IMR-90 (cell line): ENCODE results near the gene RC3H1. TPM values are rescaled to one million over a fixed set of nuclear protein-coding genes. Genes with fewer than 3 reads are reported as not detected.

ENCODE experiments used
- ATAC-seq: fragments of 200-7000 bp; cut with Tn5 transposase; 2 replicates; pipeline ENCODE4 v1.9.1; 2020; ENCODE audit warnings: low read depth, mild to moderate bottlenecking, moderate library complexity
- BruUV-seq: library from RNA; stranded (reverse); fragments of 400-500 nt; replicated peaks from 2 replicates; lab custom pipeline; 2021; lab: Mats Ljungman, UMichigan
- CTCF ChIA-PET: fragments of 300-600 bp; formaldehyde crosslinking; extraction: SDS; loops from one replicate; lab custom pipeline; 2021; ENCODE audit warnings: antibody characterized with exemption; lab: Yijun Ruan, JAX
- POLR2A ChIA-PET: fragments of 300-600 bp; sonication (Branson Sonifier 250); formaldehyde crosslinking; loops from one replicate; lab custom pipeline; 2022; ENCODE audit warnings: antibody characterized with exemption; ENCODE audit not compliant: unreplicated experiment; lab: Charles Lee
- DNase-seq: peaks from one replicate; pipeline ENCODE4 v3.0.0; 2013
- H2AFZ ChIP-seq: replicated peaks from 2 replicates; pipeline ENCODE3; 2013; ENCODE audit warnings: low read length, mild to moderate bottlenecking; ENCODE audit not compliant: poor library complexity
- H2AK5ac ChIP-seq: 2 replicates; pipeline ENCODE4 v1.6.1; 2013; ENCODE audit warnings: low read depth, low read length, inconsistent platforms
- H2AK9ac ChIP-seq: replicated peaks from 2 replicates; pipeline ENCODE3; 2013; ENCODE audit warnings: mild to moderate bottlenecking, low read depth, low read length, moderate library complexity; ENCODE audit not compliant: poor library complexity
- H2BK120ac ChIP-seq: 2 replicates; pipeline ENCODE4 v1.6.1; 2013; ENCODE audit warnings: low read depth, low read length, inconsistent platforms
- H2BK15ac ChIP-seq: 3 replicates; pipeline ENCODE4 v1.6.1; 2013; ENCODE audit warnings: low read depth, low read length, inconsistent platforms
- H2BK20ac ChIP-seq: 2 replicates; pipeline ENCODE4 v1.6.1; 2013; ENCODE audit warnings: low read depth, mild to moderate bottlenecking, inconsistent platforms, low read length, moderate library complexity
- H2BK5ac ChIP-seq: 2 replicates; pipeline ENCODE4 v1.6.1; 2013; ENCODE audit warnings: mild to moderate bottlenecking, low read depth, low read length, inconsistent platforms; ENCODE audit not compliant: poor library complexity, severe bottlenecking
- H3K14ac ChIP-seq: replicated peaks from 2 replicates; pipeline ENCODE4 v1.6.1; 2013; ENCODE audit warnings: low read depth, low read length, inconsistent platforms
- H3K18ac ChIP-seq: 2 replicates; pipeline ENCODE4 v1.6.1; 2013; ENCODE audit warnings: low read depth, low read length, control low read depth
- H3K23ac ChIP-seq: 2 replicates; pipeline ENCODE4 v1.6.1; 2013; ENCODE audit warnings: low read depth, low read length, inconsistent platforms
- H3K27ac ChIP-seq: 2 replicates; pipeline ENCODE4 v1.5.1; 2013; ENCODE audit warnings: mild to moderate bottlenecking, control low read depth, low read length; ENCODE audit not compliant: insufficient read depth
- H3K27me3 ChIP-seq: 2 replicates; pipeline ENCODE4 v1.6.1; 2013; ENCODE audit warnings: low read length; ENCODE audit not compliant: control insufficient read depth, insufficient read depth
- H3K36me3 ChIP-seq: 2 replicates; pipeline ENCODE4 v1.6.1; 2013; ENCODE audit warnings: low read length, mixed read lengths; ENCODE audit not compliant: control insufficient read depth, insufficient read depth
- H3K4ac ChIP-seq: 2 replicates; pipeline ENCODE4 v1.6.1; 2013; ENCODE audit warnings: low read depth, low read length, inconsistent platforms
- H3K4me1 ChIP-seq: 2 replicates; pipeline ENCODE4 v1.6.1; 2013; ENCODE audit warnings: low read length, mixed read lengths; ENCODE audit not compliant: control insufficient read depth, insufficient read depth
- H3K4me2 ChIP-seq: 2 replicates; pipeline ENCODE4 v1.6.1; 2013; ENCODE audit warnings: low read depth, mild to moderate bottlenecking, control low read depth, low read length, moderate library complexity
- H3K4me3 ChIP-seq: 2 replicates; pipeline ENCODE4 v1.5.1; 2013; ENCODE audit warnings: low read depth, mild to moderate bottlenecking, control low read depth, low read length, moderate library complexity; ENCODE audit not compliant: insufficient read depth
- H3K56ac ChIP-seq: 2 replicates; pipeline ENCODE4 v1.6.1; 2013; ENCODE audit warnings: low read length, inconsistent platforms; ENCODE audit not compliant: insufficient read depth; ENCODE audit errors: extremely low read depth
- H3K79me1 ChIP-seq, 2 experiments: 2 replicates each; pipeline ENCODE4 v1.6.1; 2013; ENCODE audit warnings: low read length in 2 of 2, inconsistent platforms in 1 of 2, low read depth in 1 of 2
- H3K9ac ChIP-seq: 2 replicates; pipeline ENCODE4 v1.6.1; 2013; ENCODE audit warnings: low read depth, low read length, control low read depth
- H3K9me1 ChIP-seq: 2 replicates; pipeline ENCODE4 v1.6.1; 2013; ENCODE audit warnings: low read length, inconsistent platforms; ENCODE audit not compliant: insufficient read depth
- H3K9me3 ChIP-seq: 2 replicates; pipeline ENCODE4 v1.6.1; 2013; ENCODE audit warnings: low read length; ENCODE audit not compliant: control insufficient read depth, insufficient read depth
- H4K20me1 ChIP-seq: 2 replicates; pipeline ENCODE4 v1.6.1; 2013; ENCODE audit warnings: low read length, inconsistent platforms; ENCODE audit not compliant: insufficient read depth
- H4K5ac ChIP-seq: 2 replicates; pipeline ENCODE4 v1.6.1; 2013; ENCODE audit warnings: mild to moderate bottlenecking, low read depth, low read length, control low read depth
- H4K8ac ChIP-seq, 2 experiments: 2 replicates each; pipeline ENCODE4 v1.6.1; 2013; ENCODE audit warnings: low read depth in 2 of 2, low read length in 2 of 2, control low read depth in 1 of 2, inconsistent platforms in 1 of 2
- H4K91ac ChIP-seq: 2 replicates; pipeline ENCODE4 v1.6.1; 2013; ENCODE audit warnings: low read depth, low read length, inconsistent platforms; ENCODE audit not compliant: insufficient read depth
- BHLHE40 ChIP-seq: fragments of 150-350 bp; IDR thresholded peaks from 2 replicates; pipeline ENCODE4 v1.6.1; 2016; ENCODE audit warnings: mild to moderate bottlenecking, low read depth, low read length
- CEBPB ChIP-seq: IDR thresholded peaks from 2 replicates; pipeline ENCODE4 v1.6.1; 2012; ENCODE audit warnings: low read depth, low read length, improper control_type of control experiment
- CHD1 ChIP-seq: IDR thresholded peaks from 2 replicates; pipeline ENCODE4 v1.6.1; 2012; ENCODE audit warnings: low read depth, low read length, improper control_type of control experiment
- ELK1 ChIP-seq: fragments of 150-350 bp; IDR thresholded peaks from 2 replicates; pipeline ENCODE4 v1.6.1; 2016; ENCODE audit warnings: low read depth, mild to moderate bottlenecking, low read length, moderate library complexity, borderline replicate concordance
- FOS ChIP-seq: fragments of 150-350 bp; IDR thresholded peaks from 2 replicates; pipeline ENCODE4 v1.6.1; 2016; ENCODE audit warnings: low read depth, low read length
- MAZ ChIP-seq: IDR thresholded peaks from 2 replicates; pipeline ENCODE4 v1.6.1; 2012; ENCODE audit warnings: low read depth, mild to moderate bottlenecking, low read length, improper control_type of control experiment, moderate library complexity, borderline replicate concordance
- MXI1 ChIP-seq: IDR thresholded peaks from 2 replicates; pipeline ENCODE4 v1.6.1; 2012; ENCODE audit warnings: low read depth, mild to moderate bottlenecking, low read length, moderate library complexity, borderline replicate concordance
- POLR2A ChIP-seq: IDR thresholded peaks from 2 replicates; pipeline ENCODE4 v1.6.1; 2012; ENCODE audit warnings: mild to moderate bottlenecking, low read depth, low read length
- RAD21 ChIP-seq: IDR thresholded peaks from 2 replicates; pipeline ENCODE4 v1.6.1; 2012; ENCODE audit warnings: low read length, improper control_type of control experiment
- RCOR1 ChIP-seq: IDR thresholded peaks from 2 replicates; pipeline ENCODE4 v1.6.1; 2012; ENCODE audit warnings: mild to moderate bottlenecking, low read length, improper control_type of control experiment; ENCODE audit not compliant: insufficient replicate concordance
- RFX5 ChIP-seq: IDR thresholded peaks from 2 replicates; pipeline ENCODE4 v1.8.0; 2012; ENCODE audit warnings: low read depth, mild to moderate bottlenecking, low read length, moderate library complexity
- SMC3 ChIP-seq: fragments of 150-350 bp; IDR thresholded peaks from 2 replicates; pipeline ENCODE4 v1.6.1; 2016; ENCODE audit warnings: low read depth, mild to moderate bottlenecking, antibody characterized with exemption, low read length, moderate library complexity
- USF2 ChIP-seq: fragments of 150-350 bp; IDR thresholded peaks from 2 replicates; pipeline ENCODE4 v1.6.1; 2017; ENCODE audit warnings: mild to moderate bottlenecking, antibody characterized with exemption, low read length, low read depth
- WGBS, 2 experiments: methylation state at CpG; one replicate each; pipeline versions ENCODE4 v1.1.5 to v1.1.7; 2013; ENCODE audit warnings: missing lambda C conversion rate in 2 of 2; ENCODE audit not compliant: insufficient read length in 1 of 2; ENCODE audit errors: extremely low coverage in 2 of 2; 5-methylcytosine and 5-hydroxymethylcytosine counted together
- dilution Hi-C: fragments of 300-500 bp; cut with HindIII; formaldehyde crosslinking; loops from one replicate; pipeline ENCODE4 v1.14.3; 2018; ENCODE audit warnings: low sequenced_read_pairs; ENCODE audit not compliant: unreplicated experiment
- in situ Hi-C: fragments of 300-500 bp; cut with MboI; formaldehyde crosslinking; loops from 3 replicates; pipeline ENCODE4 v1.14.3; 2019; ENCODE audit warnings: low sequenced_read_pairs, inconsistent platforms, mixed read lengths
- intact Hi-C: fragments of 100-400 bp; cut with micrococcal nuclease; formaldehyde crosslinking; loops from 2 replicates; pipeline ENCODE4 v1.10.0; 2022
- polyA plus RNA-seq, 3 experiments: library from polyadenylated mRNA; depleted of rRNA; stranded (reverse); fragments of >200 nt; gene quantifications; 2 replicates each; pipeline ENCODE4 v1.2.3, GENCODE V29; 2012; ENCODE audit warnings: low replicate concordance in 1 of 3
- total RNA-seq: library from RNA; depleted of rRNA; stranded (reverse); fragments of >200 nt; gene quantifications from 2 replicates; pipeline ENCODE4 v1.2.3, GENCODE V29; 2012

Gene RC3H1
- total and polyA plus RNA-seq, 2 of the 4 experiments (the other 2 are of a cell fraction), result 5.1 to 39.3 TPM

- Histone ChIP-seq H3K27me3 (no peaks in the 10 kb centered on the region), H2BK5ac (no peak overlapping the region), H3K9ac (no peak overlapping the region), H3K4me1 (peaks cover 6% of the 10 kb centered on the region), H3K9me1 (peaks cover 9% of the 10 kb centered on the region), H2AK5ac (no peak overlapping the region), H2BK20ac (peak overlapping the region; percentile 44; the same call in 1 of the 2 replicates), H3K18ac (0 out of 2 replicates have a peak overlapping the region, but pooled peaks have one; percentile 28), H3K36me3 (no peaks in the 10 kb centered on the region), H4K91ac (no peak overlapping the region), H3K23ac (no peak overlapping the region), H4K5ac (no peak overlapping the region), H2AK9ac (no peak overlapping the region), H3K56ac (no peak overlapping the region), H3K14ac (no peak overlapping the region), H4K20me1 (no peaks in the 10 kb centered on the region), H3K4me2 (no peak overlapping the region), H3K9me3 (no peaks in the 10 kb centered on the region), H3K27ac (no peak overlapping the region), H4K8ac (no peak overlapping the region; a peak in 1 of 4 replicates), H2BK120ac (peak overlapping the region; percentile 56), H2AFZ (no peak overlapping the region), H3K4me3 (no peak overlapping the region), H2BK15ac (0 out of 3 replicates have a peak overlapping the region, but pooled peaks have one; percentile 7), H3K4ac (peak overlapping the region; percentile 52; the same call in 1 of the 2 replicates), H3K79me1 (0 out of 4 replicates have a peak, but pooled peaks cover 0 to 4% of the 10 kb centered on the region in 2 experiments)
- intact Hi-C loops (no loop called here), dilution Hi-C loops (no loop called here), in situ Hi-C loops (no loop called here)
- DNase-seq (no peak), ATAC-seq (no peak)
- no peak for TF ChIP-seq POLR2A
- TF ChIP-seq RCOR1, result no peak
- TF ChIP-seq FOS, result no peak
- no peak for TF ChIP-seq CHD1
- no peak for TF ChIP-seq USF2
- TF ChIP-seq CEBPB, result no peak
- no peak for TF ChIP-seq BHLHE40
- TF ChIP-seq RAD21, result no peak
- TF ChIP-seq ELK1, result no peak
- TF ChIP-seq SMC3, result no peak
- TF ChIP-seq MXI1, result no peak
- no peak for TF ChIP-seq RFX5
- no peak for TF ChIP-seq MAZ
- ChIA-PET CTCF (interaction anchor here (0.6 to 1.0 kb wide), 2 partner anchors 31 to 75 kb away, joined by 3 to 4 read pairs; no protein-coding TSS in a partner anchor), POLR2A (no interaction called here)
- BruUV-seq, result no TSS peak
- no CpG with 5 or more reads among the region's 2 CpGs for WGBS, 2 experiments
Measured at GRCh38 chr1:174036204-174036603, 14.0 kb upstream of the RC3H1 start.
